ENCODE measurements around the gene HAO1. TPM values are rescaled to one million over a fixed set of nuclear protein-coding genes. Genes with fewer than 3 reads are reported as not detected.
"Not testable (repeated sequence)": the region's sequence is repeated elsewhere in the genome, so short reads cannot be mapped to it uniquely, and the experiment has no call there.

Gene HAO1
- total RNA-seq, 2 donors from 2014 or later = not detected

DNA sequence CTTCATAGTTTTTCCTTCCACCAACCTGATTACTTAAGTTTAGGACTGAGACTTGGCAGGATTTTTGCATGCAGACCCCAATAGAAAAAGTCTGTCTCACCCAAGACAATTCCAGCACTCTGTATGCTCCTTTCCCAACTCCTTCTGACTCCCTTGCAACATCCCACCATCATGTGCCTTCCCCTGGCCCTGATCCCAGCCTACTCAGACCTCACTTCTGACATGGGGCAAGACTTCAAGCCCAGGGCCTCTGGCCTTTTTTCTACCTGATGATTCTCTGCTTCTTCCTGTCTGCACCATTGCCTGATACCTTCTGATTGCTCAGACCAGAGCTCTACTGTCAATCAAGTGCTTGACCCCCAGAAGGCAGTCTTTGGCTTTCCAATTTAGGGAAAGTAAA lies 96.6 kb downstream of the HAO1 start:
- TF ChIP-seq POLR2A (IDR thresholded peaks at IDR 0.05) (no peak), POLR2AphosphoS5 (IDR thresholded peaks at IDR 0.05) (no peak)
- TF ChIP-seq, protein P1, sequence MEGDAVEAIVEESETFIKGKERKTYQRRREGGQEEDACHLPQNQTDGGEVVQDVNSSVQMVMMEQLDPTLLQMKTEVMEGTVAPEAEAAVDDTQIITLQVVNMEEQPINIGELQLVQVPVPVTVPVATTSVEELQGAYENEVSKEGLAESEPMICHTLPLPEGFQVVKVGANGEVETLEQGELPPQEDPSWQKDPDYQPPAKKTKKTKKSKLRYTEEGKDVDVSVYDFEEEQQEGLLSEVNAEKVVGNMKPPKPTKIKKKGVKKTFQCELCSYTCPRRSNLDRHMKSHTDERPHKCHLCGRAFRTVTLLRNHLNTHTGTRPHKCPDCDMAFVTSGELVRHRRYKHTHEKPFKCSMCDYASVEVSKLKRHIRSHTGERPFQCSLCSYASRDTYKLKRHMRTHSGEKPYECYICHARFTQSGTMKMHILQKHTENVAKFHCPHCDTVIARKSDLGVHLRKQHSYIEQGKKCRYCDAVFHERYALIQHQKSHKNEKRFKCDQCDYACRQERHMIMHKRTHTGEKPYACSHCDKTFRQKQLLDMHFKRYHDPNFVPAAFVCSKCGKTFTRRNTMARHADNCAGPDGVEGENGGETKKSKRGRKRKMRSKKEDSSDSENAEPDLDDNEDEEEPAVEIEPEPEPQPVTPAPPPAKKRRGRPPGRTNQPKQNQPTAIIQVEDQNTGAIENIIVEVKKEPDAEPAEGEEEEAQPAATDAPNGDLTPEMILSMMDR (IDR thresholded peaks at IDR 0.05) = no peak
- no peak for DNase-seq (ENCODE audit: low spot score)
- Histone ChIP-seq H3K9me3 (no peaks in the 10 kb centered on the region), H3K27ac (no peak overlapping the region), H3K4me1 (replicated peaks) (no peaks in the 10 kb centered on the region), H3K4me3 (no peak overlapping the region), H3K27me3 (replicated peaks; ENCODE audit: insufficient read depth) (no peaks in the 10 kb centered on the region), H3K36me3 (no peaks in the 10 kb centered on the region)
- intact Hi-C loops (cut with DNase I) = no loop called here

GRCh38 chr20:7841971-7842310 lies 98.3 kb downstream of the HAO1 start:
- Histone ChIP-seq H3K9me3 (no peaks in the 10 kb centered on the region), H3K27ac (no peak overlapping the region), H3K4me1 (replicated peaks) (no peaks in the 10 kb centered on the region), H3K27me3 (replicated peaks; ENCODE audit: insufficient read depth) (no peaks in the 10 kb centered on the region), H3K36me3 (no peaks in the 10 kb centered on the region), H3K4me3 (no peak overlapping the region)
- DNase-seq (ENCODE audit: low spot score) = no peak
- intact Hi-C loops (cut with DNase I) = no loop called here
- WGBS = 25% methylated on average over 2 of the region's 2 CpGs
- TF ChIP-seq POLR2A (IDR thresholded peaks at IDR 0.05) (no peak), POLR2AphosphoS5 (IDR thresholded peaks at IDR 0.05) (no peak)
- TF ChIP-seq, protein P1 (IDR thresholded peaks at IDR 0.05) = no peak

- H3K27me3 ChIP-seq (replicated peaks; ENCODE audit: insufficient read depth) = no peaks in the 10 kb centered on the region
- 84% methylated on average over 2 of the region's 2 CpGs for WGBS
- no peak for DNase-seq (ENCODE audit: low spot score)
- no peak overlapping the region for H3K27ac ChIP-seq
- no peak overlapping the region for H3K4me3 ChIP-seq
- H3K36me3 ChIP-seq = no peaks in the 10 kb centered on the region
- intact Hi-C loops (cut with DNase I) = no loop called here
- TF ChIP-seq POLR2A (IDR thresholded peaks at IDR 0.05) = no peak
- TF ChIP-seq POLR2AphosphoS5 (IDR thresholded peaks at IDR 0.05) = no peak
- TF ChIP-seq, protein P1 (IDR thresholded peaks at IDR 0.05) = no peak
- H3K9me3 ChIP-seq = no peaks in the 10 kb centered on the region
- no peaks in the 10 kb centered on the region for H3K4me1 ChIP-seq (replicated peaks)
Measured at GRCh38 chr20:7841291-7841970, 98.8 kb downstream of the HAO1 start.

- H3K9me3 ChIP-seq = no peaks in the 10 kb centered on the region
- intact Hi-C loops (cut with DNase I) = no loop called here
- H3K4me3 ChIP-seq = no peak overlapping the region
Measured at GRCh38 chr20:7836076-7836475, 104.2 kb downstream of the HAO1 start.

DNA sequence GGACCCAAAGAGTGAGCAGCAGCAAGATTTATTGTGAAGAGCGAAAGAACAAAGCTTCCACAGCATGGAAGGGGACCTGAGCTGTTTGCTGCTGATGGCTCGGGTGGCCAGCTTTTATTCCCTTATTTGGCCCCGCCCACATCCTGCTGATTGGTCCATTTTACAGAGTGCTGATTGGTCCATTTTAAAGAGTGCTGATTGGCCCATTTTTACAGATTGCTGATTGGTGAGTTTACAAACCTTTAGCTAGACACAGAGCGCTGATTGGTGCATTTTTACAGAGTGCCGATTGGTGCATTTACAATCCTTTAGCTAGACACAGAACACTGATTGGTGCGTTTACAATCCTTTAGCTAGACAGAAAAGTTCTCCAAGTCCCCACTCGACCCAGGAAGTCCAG lies 105.8 kb downstream of the HAO1 start:
- intact Hi-C loops (cut with DNase I) = not testable (repeated sequence)

More at GRCh38 chr20:7836076-7836475, 104.2 kb downstream of the HAO1 start:
- Histone ChIP-seq H3K27ac (no peak overlapping the region), H3K4me1 (replicated peaks) (no peaks in the 10 kb centered on the region), H3K27me3 (replicated peaks; ENCODE audit: insufficient read depth) (no peaks in the 10 kb centered on the region), H3K36me3 (no peaks in the 10 kb centered on the region)
- TF ChIP-seq POLR2AphosphoS5 (IDR thresholded peaks at IDR 0.05) (no peak), POLR2A (IDR thresholded peaks at IDR 0.05) (no peak)
- TF ChIP-seq, protein P1 (IDR thresholded peaks at IDR 0.05) = no peak
- no peak for DNase-seq (ENCODE audit: low spot score)

More for the DNA sequence above, 105.8 kb downstream of the HAO1 start:
- H3K27ac ChIP-seq; H3K27me3 ChIP-seq (replicated peaks; ENCODE audit: insufficient read depth); H3K9me3 ChIP-seq; H3K4me1 ChIP-seq (replicated peaks); H3K36me3 ChIP-seq; DNase-seq (ENCODE audit: low spot score); H3K4me3 ChIP-seq: not testable (repeated sequence)
- 79% methylated on average over 7 of the region's 7 CpGs for WGBS

Small RNAs within 50 kb of the gene (small RNA-seq; reads per million reads assigned to genes)
- 0 reads per million in 2 donors for gene AL021879.1

Other genes with a start within 250 kb of the HAO1 start
- 100 to 1,000 TPM in 1 of 2 donors, 10 to 100 TPM in 1; 57.0 to 236 TPM for gene TMX4, start 79.3 kb upstream of the HAO1 start, total RNA-seq
- 10 to 100 TPM; 24.3 to 26.3 TPM for gene PLCB1, start 191.8 kb upstream of the HAO1 start, total RNA-seq